Ovary (tissue), 3 donors: ENCODE measurements around the gene PTPRN2.

Source experiments
- EP300 ChIP-seq: sonication (generic); formaldehyde crosslinking; IDR thresholded peaks from one replicate; pipeline ENCODE4 v1.6.1; 2017; ENCODE audit warnings: antibody characterized with exemption
- POLR2A ChIP-seq: fragments of 450-650 bp; IDR thresholded peaks from one replicate; pipeline ENCODE4 v1.6.1; 2017; ENCODE audit warnings: antibody characterized with exemption, mild to moderate bottlenecking, moderate library complexity
- TF ChIP-seq, protein P1 (sequence below), 3 donors: fragments of 450-650 bp in 2 of 3; fragments of 200-600 bp in 1 of 3; IDR thresholded peaks; one replicate each; pipeline versions ENCODE4 v1.5.1 to v1.8.0; 2016 to 2022; ENCODE audit warnings: antibody characterized with exemption in 3 of 3, mild to moderate bottlenecking in 1 of 3
- donor health status: DM: no; HTN: no; CAD: no.

DNA sequence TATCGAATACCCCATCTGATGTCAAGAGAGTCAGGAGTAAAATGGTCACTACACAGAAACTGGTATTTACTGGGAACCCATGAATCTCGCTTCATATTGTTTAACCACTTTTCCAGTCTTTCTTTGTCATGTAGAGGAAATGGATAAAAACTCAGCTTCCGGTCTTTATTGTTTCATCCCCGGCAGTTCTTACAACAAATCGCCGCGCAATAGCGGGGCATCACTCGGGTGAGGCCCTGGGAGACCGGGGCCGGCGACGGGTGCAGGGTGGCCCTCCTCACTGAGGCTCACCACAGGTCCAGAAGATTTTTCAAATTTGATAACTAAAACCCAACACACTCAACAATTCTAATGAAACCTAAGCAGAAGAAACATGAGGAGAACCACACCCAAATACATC is 35.6 kb upstream of the PTPRN2 start:
- TF ChIP-seq, protein P1, sequence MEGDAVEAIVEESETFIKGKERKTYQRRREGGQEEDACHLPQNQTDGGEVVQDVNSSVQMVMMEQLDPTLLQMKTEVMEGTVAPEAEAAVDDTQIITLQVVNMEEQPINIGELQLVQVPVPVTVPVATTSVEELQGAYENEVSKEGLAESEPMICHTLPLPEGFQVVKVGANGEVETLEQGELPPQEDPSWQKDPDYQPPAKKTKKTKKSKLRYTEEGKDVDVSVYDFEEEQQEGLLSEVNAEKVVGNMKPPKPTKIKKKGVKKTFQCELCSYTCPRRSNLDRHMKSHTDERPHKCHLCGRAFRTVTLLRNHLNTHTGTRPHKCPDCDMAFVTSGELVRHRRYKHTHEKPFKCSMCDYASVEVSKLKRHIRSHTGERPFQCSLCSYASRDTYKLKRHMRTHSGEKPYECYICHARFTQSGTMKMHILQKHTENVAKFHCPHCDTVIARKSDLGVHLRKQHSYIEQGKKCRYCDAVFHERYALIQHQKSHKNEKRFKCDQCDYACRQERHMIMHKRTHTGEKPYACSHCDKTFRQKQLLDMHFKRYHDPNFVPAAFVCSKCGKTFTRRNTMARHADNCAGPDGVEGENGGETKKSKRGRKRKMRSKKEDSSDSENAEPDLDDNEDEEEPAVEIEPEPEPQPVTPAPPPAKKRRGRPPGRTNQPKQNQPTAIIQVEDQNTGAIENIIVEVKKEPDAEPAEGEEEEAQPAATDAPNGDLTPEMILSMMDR (IDR thresholded peaks at IDR 0.05): no peak
- TF ChIP-seq POLR2A (no peak), EP300 (no peak)
